ENCODE measurements around the gene BRPF1.

DNA sequence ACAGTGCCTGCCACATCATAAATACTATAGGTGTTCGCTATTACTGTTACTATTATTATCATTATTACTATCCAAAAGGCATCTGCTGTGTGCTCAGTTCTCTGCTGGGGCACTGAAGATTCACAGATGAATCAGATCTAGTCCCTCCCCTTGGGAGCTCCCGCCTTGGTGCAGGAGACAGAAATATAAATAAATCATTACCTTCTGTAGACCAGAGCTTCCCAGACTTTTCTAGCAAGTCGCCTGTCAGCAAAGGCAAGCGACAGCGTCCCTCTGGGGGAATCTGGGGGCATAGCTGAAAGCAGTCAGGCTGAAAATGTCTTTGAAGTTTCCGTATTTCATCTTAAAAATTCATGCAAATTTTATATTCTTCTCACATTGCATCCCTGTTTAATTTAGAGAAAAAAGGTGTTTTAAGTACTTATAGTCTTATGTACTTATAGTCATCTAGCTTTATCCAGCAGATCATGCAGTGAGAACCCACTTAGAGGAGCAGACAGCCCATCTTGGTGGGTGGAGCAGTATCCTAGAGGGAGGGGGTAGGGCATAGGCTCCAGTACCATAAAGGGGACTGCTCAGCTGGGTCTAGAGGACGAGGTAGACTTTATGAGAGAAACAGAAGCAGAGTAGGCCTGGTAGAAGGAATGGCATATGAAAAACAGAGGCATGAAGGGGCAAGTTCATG, 10.4 kb upstream of the BRPF1 start:
- TF ChIP-seq CTCF (IDR thresholded peaks at IDR 0.05) = no peak
- TF ChIP-seq POLR2A (IDR thresholded peaks at IDR 0.05) = no peak

Measured in uterus (tissue), 2 donors.